ENCODE results near the gene MTMR10.

MTMR10 gene

DNA sequence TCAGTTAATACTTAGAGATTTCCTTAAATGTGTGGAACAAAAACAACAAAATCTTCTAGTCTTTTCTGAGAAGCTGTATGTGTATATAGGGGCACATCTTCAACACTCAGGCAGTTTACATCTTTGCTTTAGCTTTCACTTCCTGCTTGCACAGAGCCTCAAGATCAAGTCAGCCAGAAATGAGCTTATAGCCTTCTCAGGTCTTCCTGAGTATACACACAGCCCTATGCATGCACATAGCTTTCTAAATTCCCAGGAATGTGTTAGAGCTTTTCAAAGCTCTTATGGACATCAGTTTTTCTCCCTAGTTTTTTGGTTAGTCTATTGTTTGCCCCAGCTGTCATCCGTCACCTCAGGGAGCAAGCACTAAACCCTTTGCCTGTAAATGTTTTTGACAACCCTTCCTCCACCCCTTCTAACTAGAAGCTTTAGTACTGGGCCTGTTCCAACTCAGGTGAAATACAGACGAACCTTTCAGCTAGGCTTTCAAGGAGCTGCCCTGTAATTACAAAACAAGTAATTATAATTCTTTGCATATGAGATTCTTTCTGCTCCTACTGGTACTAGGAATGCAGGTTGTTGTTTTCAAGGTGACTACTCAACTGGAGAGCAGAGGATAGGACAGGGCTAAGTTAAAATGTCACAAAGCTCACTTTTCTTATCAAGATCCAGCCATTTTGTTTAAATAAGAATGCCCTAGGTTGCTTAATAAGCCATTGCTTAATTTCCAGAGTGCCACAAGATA, 22.6 kb upstream of the MTMR10 start:
- DNase-seq, result no peak

DNA sequence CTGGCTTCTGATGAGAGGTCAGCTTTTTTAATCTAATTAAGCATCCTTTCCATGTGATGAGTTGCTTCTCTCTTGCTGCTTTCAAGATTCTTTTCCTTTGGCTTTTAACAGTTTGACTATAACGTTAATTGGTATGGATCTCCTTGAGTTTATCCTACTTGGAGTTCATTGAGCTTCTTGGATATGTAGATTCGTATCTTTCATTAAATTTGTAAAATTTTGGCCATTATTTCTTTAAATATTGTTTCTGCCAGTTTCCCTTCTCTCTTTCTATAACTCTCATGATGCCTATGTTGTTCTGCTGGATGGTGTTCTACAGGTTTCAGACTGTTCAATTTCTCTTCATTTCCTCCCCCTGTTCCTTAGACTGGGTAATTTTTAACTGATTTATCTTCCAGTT, 21.0 kb upstream of the MTMR10 start:
- no peak for DNase-seq

DNA sequence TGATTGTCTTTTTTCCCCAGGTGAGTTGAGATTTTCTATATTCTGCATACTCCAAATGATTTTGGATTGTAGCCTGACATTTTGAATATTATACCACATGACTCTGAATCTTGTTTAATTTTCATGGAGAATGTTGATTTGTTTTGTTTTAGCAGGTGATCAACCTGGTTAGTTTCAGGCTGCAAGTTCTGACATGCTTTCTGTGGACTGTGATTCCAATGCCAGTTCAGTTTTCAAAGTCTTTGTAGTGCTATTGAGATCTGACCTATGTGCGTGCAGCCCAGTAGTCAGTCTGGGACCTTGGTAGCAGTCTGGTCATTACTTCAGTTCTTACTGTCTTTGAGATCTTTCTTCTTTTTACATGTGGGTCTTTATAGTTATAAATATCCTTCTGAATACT, 18.6 kb upstream of the MTMR10 start:
- DNase-seq, result no peak

DNA sequence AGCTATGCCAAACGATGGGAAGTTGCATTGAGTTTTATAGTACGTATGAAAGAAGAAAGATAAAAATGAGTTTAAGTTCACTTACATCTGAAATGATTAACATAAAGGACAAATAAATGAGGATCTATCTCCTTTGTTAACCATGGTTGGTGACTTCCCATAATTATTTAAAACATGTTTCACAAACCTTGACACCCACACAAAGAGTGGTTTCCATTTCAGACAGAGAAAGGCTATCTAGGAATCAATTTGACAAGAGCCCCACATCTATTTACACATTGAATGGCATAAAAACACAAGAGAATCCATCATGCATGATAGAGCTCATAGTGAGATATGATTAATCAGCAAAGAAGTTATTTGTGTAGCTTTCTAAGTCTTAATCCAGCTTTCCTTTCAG, 14.2 kb upstream of the MTMR10 start:
- DNase-seq, result no peak

DNA sequence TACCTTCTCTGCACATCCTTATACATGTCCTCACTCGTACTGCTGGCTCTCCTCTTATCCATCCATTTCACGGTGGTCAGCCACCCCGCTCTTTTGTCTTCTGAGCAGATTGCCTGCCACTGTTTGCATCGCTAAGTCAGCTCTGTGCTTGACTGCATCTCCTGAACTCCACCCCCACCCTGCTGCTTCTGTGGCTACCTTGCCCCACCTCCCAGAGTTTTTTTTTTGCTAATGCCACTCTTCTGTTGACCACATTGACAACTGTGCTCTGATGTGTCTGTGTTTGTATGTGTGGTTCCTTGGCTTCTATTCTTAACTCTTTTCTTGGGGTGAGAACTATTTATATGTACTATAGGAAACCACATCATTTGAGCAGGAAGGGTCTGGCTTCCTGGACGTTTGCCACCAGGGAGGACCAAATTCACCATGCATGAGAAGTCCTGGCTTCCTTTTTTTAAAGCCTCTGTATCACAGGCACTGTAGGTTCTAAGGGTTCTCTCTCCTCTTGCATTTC, 12.8 kb upstream of the MTMR10 start:
- DNase-seq, result no peak

DNA sequence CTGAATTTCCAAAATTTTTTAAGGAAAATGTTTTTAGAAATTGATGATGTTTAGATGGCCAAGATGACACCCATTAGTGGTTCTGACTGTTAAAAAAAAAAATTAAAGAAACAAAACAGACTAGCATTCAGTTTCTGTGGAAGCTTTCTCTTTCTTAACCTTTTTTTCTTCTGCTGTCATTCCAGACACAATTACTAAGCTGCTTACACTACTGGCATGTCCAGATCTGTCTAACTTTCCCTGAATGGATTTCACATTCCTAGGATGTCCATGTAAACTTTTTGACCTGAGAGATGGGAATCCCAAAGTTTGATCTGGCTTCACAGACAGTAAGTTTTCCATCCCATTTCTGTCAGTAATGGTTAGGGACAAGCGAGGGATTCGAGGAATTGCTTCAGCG, 10.3 kb upstream of the MTMR10 start:
- DNase-seq, result no peak

DNA sequence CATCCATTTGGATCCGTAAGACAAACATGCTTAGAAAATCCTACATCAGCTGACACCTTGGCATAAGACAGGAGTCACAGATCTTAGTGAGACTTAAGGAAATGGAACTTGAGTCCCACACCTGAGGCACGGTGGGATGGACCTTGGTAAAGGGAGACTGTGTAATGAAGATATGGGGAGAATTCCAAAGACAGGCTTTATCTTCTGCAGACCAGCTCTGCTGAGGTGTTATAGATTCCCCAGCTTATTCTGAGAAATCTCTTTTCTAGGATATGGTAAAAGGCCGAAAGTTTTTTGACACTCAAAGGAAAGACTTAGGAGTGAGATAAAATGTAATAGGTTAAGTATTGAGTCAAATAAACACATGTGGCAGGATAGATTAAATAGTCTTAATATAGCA, 8.3 kb upstream of the MTMR10 start:
- no peak for DNase-seq

DNA sequence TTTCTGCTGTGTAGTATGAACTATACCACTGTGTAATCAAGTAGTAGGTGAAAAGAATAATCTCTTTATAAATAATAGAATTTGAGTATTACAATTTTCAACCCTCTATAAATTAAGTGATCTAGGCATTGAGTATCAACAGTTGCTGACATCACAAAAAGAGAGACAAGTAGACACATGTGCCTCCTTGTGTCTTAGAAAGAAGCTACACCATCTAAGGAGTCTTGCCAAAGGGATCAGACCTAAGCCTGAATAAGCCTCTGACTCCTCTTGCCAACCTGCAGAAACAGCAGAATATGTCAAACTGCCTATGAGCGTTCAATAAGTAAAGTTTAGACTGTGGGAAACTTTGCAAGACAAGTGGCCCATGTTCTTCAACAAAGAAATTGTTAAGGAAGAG, 5.8 kb upstream of the MTMR10 start:
- no peak for DNase-seq

DNA sequence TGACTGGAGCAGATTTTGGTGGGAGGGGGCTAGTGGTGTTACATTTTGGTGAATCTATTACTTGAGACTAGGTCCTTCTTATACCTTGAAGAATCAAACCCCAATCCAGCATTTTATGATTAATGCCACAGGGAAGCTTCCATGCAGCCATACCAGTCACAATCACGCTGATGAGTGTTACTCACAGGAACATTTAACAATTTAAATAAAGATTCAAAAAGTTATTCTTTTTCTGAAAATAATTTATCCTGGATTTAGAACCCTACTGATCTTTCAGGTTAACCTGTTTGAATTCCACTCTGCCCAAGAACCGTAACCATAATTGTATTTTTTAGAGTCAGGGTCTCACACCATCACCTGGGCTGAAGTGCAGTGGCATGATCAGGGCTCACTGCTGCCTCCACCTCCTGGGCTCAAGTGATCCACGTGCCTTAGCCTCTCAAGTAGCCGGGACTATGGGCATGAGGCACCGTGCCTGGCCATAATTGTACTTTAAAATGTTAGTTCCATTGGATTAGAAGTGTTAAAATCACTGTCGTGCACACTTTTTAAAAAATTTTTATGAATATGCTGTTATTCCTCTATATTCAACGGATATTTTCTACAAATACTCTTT, 929 bp upstream of the MTMR10 start:
- DNase-seq, result no peak

DNA sequence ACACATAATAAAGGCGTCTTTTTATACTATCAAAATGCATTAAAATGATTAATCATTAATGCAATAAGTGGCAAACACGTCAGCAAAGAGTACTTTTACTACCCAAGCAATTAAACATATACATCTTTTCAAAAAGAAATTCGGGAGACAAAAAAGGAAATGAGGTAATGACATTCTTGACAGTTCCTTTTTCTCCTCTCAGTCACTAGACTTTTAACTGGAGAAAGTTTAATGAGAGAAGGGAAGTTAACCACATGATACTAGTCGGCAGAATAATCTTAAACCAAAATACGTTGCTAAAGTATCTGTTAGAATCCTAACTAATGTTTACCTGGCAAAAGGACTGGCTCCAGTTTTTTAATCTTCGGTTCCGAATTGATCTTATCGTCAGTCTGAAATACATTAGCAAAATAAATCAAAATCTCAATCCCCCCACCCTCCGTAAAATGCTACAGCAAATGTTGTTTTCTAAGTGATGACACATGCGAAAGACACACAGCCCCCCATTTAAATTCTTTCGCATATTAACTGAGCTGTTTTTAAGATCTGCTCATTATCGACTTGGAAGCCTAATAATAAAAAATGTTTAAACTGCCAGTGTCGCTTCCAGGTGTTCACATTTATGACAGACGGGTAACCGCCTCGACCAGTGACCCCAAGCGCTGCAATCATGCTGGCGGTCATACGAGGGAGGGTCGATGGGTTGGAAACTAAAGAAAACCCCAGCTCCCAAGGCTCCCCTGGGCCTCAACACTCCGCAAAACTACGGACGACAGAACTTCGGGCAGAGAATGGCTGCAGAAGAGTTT, 778 bp downstream of the MTMR10 start:
- no peak for DNase-seq

DNA sequence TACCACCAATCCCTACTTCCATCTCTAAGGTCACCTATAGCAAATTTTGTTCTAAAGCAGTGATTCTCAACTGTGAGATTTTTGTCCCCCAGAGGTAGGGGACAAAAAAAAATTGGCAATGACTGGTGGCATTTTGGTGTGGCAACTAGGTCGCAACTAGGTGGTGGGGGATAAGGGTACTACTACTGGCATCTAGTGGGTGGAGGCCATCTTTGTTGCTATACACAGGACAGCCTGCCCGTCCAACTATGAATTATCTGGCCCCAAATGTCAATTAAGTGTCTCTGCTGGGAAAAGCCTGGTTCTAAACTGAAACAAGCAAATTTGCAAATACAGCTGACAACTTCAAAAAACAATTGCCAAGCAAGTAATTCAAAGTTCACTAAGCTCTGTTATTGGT, 1.4 kb downstream of the MTMR10 start:
- DNase-seq, result no peak

DNA sequence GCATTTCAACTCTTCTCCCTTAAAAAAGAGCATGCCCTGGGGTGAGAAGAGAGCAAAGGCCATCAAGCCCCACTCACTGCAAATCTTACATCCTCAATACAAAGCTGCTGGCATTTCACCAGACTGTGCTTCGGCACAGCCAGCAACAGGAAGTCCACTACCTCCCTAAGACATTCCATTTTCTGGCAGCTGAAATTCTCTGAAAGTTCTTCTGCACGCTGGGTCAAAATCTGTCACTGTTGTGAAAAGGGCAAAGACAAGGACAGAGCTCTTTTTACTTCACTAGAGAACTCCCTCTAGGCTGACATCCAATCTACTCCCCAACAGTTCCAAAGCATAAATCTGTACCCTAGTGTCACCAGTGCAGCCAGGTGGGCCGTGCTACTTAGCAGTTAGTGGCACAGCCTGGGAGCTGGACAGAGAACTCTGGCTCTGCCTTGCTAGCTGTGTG, 6.3 kb downstream of the MTMR10 start:
- DNase-seq, result no peak

DNA sequence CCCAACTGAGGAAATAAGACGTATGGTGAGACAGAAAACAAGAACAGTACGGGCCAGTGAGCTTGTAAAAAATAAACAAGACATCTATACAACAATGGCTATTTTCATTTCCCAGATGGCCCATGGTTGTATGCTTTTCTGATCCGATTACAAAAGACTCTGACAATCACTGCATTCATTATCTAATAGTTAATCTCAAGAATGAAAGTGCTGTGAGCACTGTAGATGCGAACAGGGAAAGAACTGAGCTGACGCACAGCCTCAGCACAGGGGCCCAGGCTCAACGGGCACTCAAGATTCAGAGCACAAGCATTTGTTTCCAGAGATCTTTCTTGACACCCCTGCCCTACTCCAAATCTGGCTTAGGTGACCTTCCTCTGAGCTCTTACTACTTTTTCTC, 6.9 kb downstream of the MTMR10 start:
- no peak for DNase-seq

DNA sequence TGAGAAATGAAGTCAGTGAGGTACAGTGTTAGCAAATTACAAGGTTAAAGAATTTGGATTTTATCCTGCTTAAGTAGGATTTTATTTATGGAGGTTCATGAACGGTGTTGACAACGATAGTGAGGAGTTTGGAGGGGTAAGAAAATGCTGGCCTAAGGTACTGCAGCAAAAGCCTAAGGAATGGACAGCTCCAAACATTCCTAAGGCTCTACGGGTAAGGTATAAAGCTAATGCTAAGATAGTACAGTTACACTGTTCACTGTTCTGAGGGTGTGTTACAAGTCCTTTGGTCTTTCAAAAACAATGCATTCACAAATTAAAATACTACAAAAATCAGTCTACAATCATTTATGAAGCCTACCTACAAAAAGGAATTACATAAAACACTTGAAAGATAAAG, 7.3 kb downstream of the MTMR10 start:
- no peak for DNase-seq

DNA sequence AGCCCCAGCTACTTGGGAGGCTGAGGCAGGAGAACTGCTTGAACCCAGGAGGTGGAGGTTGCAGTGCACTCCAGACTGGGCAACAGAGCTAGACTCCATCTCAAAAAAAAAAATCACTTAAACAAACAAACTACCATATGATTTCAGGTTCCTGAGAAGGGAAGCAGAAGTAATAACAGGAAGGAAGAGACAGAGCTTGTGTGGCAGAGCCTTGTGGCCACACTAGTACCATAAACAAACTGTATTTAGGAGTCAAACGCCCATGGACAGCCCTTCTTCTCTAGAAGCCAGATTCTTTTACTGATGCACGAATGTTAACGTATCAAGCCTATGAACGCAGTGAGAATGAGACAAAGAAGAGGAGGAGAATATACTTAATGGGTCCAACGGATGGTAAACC, 12.0 kb downstream of the MTMR10 start:
- no peak for DNase-seq

DNA sequence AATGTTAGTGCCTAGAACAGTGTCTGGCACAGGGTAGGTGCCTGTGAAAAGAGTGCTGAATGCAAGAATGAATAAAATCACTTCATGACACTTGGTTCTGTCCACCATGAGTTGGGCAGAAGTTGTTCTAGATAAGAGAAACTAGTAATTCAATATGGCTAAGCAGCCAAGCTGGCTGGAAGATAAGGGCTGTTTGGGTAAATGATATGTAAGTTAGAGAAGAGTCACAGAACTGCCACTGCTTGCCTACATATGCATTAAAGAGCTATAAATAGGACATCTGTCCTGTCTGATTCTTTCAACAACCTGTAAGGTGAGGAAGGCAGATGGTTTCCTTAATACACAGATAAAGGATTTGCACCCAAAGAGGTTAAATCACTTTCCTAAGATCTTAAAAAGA, 13.1 kb downstream of the MTMR10 start:
- DNase-seq, result no peak

DNA sequence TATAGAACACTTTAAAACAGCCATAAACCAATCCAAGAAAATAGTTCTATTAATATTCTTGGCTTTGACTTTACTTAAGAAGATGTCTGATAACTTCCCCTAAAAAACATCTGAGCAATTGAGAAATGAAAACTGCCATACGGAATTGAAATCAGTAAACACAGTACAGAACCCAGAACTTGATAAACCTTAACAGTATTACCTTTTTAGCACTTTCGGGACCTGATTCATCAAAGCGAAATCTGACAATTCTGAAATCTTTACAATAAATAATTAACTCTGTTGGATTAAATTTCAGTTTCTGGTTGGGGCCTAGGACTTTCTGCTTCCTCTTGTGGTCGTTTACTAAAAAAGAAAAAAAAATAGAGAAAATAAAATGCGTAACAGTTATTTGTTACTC, 17.3 kb downstream of the MTMR10 start:
- DNase-seq, result no peak

DNA sequence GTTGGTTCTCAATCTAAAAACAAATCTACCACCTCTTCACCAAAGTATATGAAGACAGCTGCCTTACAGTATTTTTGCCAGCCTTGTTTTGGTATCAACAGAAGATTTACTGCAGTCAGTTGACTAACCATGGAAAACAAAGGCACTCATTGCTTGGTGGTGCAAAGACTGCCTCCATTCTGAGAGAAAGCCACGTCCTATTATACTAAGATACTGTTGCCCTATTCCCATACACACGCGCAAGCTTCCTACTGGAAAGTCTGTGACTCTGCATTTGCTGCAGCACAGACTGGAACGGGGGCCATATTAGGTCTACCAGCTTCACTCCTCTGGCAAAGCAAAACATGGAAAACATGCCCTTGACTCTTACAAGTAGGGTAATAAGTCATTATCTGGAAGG, 18.0 kb downstream of the MTMR10 start:
- DNase-seq, result no peak

DNA sequence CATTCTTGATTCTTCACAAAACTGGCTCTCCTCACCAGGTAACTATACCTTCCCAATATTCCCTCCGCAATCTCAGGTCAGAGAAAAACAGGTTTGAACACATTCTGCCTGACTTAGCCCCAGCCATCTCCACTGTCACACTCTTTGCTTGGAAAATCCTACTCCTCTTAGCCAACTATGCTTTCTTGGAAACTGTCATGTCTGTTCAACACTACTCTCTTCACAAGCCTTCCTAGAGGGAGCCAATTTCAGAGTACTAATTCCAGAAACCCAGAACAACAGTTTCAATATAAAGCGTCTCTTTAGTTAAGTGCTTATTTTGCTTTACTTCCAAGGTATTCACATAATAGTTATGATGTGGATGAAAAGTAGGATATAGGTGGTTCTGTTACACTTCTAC, 21.7 kb downstream of the MTMR10 start:
- DNase-seq, result no peak

DNA sequence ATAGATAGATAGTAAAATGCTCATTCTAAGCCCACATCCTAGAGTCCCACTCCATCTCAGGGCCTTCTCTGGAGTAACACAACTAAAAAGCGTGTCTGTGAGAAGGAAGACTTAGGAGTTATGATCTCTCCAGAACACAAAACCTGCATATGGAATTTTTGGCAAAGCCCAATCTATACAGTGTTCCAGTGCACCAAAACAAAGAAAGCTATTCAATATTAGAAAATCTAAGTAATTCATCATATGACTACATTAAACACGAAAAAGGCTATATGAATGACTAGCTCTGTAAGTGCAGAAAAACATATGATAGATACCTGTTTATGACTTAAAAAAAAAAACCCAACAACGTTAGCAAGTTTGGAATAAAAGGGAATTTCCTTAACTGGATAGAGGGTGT, 27.7 kb downstream of the MTMR10 start:
- no peak for DNase-seq

DNA sequence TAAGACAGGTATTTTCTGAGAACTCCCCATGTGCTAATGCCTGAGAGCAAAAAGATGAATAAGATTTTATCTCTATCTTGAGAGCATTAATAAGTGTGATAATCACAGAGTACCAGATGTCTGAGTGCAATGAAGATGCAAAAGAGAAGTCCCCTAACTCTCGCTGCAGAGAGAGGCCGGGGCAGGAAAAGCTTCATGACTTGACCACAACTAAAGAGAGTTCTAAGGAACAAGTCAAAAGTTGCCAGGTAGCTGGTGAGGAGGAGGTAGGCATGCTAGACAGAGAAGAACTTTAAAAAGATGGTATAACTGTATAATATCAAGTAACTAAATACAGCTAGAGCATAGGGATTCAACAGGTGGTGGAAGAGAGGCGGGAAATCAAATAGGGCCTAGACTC, 28.8 kb downstream of the MTMR10 start:
- no peak for DNase-seq

DNA sequence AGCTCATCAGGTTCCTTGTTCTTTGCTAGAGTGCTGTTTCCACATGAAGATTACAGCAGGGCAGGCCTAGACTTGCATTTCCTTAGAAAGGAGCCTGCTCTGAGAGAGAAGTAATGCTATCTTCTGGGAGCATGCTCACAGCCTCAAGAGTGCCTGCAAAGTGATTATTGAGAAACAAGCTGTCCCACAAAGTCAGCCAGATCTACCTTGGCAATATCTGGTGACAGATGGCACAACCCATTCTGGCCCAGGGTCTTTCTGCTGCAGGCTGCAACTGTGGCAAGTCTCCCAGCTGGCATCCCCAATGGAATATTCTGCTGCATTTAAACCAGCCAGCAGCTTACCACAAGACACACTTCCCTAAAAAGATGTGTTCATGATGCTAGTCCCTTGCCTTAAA, 29.3 kb downstream of the MTMR10 start:
- peak; percentile 76 for DNase-seq

DNA sequence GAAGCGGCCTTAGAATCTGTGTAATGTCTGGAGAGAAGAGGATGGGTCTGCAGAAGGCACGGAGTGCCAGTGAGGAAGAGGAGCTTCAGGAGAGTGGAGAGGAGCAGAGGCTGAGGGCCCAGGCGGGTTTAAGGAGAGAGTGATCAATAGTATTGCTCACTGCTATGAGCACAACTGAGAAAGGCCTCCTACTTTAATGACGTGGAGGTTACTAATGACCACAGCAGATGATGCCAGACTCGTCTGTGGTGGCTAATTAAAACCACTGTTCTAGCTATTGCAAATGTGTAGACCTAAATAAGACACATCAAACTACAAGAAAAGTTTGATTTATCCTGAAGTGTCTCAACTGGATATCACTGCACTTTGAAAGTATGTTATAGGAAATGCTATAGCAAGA, 33.2 kb downstream of the MTMR10 start:
- DNase-seq, result no peak
